Activated naive CD8-positive, alpha-beta T cell (primary cell): ENCODE data around the gene C11orf54.
A peak's percentile ranks its signal among the peaks of the same experiment; 100 is the strongest.
"Not testable (repeated sequence)": the region's sequence is repeated elsewhere in the genome, so short reads cannot be mapped to it uniquely, and the experiment has no call there.

Experiments
- H3K27ac Mint-ChIP-seq: one replicate; pipeline ENCODE4 v1.8.0; 2021; ENCODE audit warnings: mixed read lengths
- H3K27me3 Mint-ChIP-seq: one replicate; pipeline ENCODE4 v1.8.0; 2021; ENCODE audit warnings: mixed read lengths
- H3K36me3 Mint-ChIP-seq: one replicate; pipeline ENCODE4 v1.8.0; 2021; ENCODE audit warnings: mixed read lengths
- H3K4me1 Mint-ChIP-seq: one replicate; pipeline ENCODE4 v1.8.0; 2021; ENCODE audit warnings: low read depth, mixed read lengths
- H3K4me3 Mint-ChIP-seq: one replicate; pipeline ENCODE4 v1.8.0; 2021; ENCODE audit warnings: mild to moderate bottlenecking, mixed read lengths
- H3K9me3 Mint-ChIP-seq: one replicate; pipeline ENCODE4 v1.8.0; 2021; ENCODE audit warnings: low read depth, mixed read lengths

Gene C11orf54

DNA sequence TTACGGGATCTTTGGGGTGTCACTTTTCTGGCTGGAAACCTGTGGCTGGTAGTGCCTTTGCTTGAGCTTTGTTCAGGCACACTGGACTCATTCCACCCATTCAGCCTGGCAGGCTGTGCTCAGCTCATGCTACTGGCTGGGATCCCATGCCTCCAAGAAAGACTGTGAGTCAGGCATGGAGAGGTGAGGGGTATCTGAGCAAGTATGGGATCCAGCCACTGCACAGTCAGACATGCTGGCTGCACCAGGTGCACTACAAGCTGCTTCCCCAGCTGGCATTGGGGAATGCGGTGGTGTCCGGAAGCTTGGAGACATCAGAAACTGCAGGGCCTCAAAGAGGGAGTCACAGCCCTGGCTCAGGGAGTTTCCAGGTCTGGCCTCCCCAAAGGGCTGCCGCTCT is 30.7 kb downstream of the C11orf54 start:
- H3K27me3 Mint-ChIP-seq = no peaks in the 10 kb centered on the region
- no peaks in the 10 kb centered on the region for H3K9me3 Mint-ChIP-seq
- H3K27ac Mint-ChIP-seq = no peak overlapping the region
- no peak overlapping the region for H3K4me3 Mint-ChIP-seq
- H3K36me3 Mint-ChIP-seq = no peaks in the 10 kb centered on the region
- H3K4me1 Mint-ChIP-seq = no peaks in the 10 kb centered on the region

DNA sequence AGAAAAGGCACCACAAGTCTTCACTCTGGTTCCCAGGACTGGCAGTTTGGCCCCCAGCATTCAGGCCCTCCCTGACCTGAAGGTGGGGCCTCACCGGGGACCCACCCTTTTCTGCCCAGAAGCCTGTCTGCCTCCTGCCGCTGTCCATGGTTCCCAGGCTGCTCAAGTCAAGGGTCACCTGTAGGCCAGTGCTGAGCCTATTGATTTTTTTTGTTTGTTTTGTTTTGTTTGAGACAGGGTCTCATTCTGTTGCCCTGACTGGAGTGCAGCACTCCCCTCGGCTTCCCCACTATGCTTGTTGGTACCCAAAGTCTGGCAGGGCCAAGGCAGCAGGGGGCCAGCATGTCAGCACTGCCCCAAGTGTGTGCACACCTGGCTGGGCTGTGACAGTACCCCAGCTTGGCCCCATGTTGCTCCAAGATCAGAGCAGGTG is 31.6 kb downstream of the C11orf54 start:
- no peaks in the 10 kb centered on the region for H3K27me3 Mint-ChIP-seq
- H3K4me3 Mint-ChIP-seq = no peak overlapping the region
- no peaks in the 10 kb centered on the region for H3K36me3 Mint-ChIP-seq
- H3K9me3 Mint-ChIP-seq = no peaks in the 10 kb centered on the region
- H3K4me1 Mint-ChIP-seq = no peaks in the 10 kb centered on the region
- H3K27ac Mint-ChIP-seq = no peak overlapping the region

DNA sequence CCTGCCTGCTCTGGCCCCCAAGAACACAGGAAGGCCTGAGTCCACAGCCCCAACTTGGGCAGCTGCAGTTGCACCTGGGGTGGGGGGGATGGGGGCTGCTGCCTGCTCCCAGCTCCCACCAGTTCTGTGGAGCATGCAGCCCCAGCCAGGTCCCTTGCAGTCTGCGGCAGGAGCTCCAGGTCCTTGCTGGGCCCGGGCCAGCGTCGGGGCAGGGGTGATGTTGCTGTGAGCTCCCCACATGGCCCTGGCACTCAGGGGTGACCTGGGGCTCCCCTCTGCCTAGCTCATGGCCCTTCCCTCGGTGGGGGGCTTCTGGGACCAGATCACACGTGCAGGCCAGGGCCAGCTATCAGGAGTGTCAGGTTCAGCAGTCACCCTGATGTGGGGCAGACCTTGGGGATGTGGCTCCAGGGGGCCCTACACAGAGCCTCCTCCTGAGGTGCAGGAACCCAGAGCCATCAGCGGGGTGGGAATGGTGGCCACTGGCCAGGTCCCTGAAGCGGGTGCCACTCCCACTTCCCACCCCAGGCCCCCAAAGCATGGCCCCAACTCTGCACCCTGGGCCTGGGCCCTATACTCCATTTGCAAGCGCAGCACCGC is 32.2 kb downstream of the C11orf54 start:
- H3K9me3 Mint-ChIP-seq = no peaks in the 10 kb centered on the region
- no peak overlapping the region for H3K27ac Mint-ChIP-seq
- no peaks in the 10 kb centered on the region for H3K27me3 Mint-ChIP-seq
- no peak overlapping the region for H3K4me3 Mint-ChIP-seq
- H3K36me3 Mint-ChIP-seq = no peaks in the 10 kb centered on the region
- no peaks in the 10 kb centered on the region for H3K4me1 Mint-ChIP-seq

DNA sequence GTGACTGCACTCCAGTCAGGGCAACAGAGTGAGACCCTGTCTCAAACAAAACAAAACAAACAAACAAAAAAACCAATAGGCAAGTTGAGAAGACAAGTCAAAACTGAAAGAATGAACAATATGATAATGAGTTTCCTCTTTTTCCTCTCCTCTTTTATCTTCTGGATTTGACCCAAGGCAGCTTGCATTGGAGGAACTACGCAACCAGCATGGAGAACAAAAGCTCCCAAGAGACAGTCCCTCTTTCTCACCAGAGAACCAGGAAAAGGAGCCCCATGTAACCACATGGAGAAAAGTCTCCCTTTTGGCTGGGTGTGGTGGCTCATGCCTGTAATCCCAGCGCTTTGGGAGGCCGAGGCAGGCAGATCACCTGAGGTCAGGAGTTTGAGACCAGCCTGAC is 33.1 kb downstream of the C11orf54 start:
- H3K27ac Mint-ChIP-seq, H3K4me1 Mint-ChIP-seq, H3K36me3 Mint-ChIP-seq, H3K4me3 Mint-ChIP-seq, H3K27me3 Mint-ChIP-seq, H3K9me3 Mint-ChIP-seq: not testable (repeated sequence)

DNA sequence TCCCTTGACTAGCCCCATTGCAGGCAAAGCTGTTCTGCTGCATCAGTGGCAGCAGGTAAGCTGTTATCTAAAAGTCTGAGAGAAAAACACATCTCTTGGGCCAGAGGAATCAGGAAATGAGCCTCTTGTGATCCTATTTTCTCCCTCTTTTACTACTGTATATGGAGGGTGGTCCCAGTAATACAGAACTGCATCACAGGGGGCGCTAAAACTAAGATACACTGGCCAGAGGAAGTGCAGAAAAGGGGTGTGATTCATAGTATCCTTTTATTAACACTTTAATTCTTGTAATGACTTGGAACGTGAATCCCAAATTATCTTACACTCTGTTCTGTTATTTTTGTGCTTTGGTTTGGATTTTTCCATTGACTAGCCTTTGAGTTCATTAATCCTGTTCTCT is 33.8 kb downstream of the C11orf54 start:
- Mint-ChIP-seq H3K4me3 (no peak overlapping the region), H3K27ac (no peak overlapping the region), H3K36me3 (no peaks in the 10 kb centered on the region), H3K9me3 (no peaks in the 10 kb centered on the region), H3K27me3 (no peaks in the 10 kb centered on the region), H3K4me1 (no peaks in the 10 kb centered on the region)

DNA sequence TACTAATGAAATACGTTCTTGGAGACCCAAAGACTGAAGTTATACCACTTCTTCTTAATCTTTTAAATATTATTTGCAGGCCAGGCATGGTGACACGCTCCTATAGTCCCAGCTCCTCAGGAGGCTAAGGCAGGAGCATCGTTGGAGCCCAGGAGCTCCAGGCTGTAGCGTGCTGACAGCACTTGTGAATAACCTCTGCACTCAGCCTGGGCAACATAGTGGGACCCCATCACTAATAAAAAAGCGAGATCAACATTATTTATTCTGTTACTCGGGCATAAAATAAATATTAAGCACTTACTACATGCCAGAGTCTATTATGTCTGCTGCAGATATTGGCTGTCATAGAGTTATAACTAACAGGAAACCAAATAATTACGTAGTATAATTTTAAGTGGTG is 41.9 kb downstream of the C11orf54 start:
- Mint-ChIP-seq H3K36me3 (peaks cover 7% of the 10 kb centered on the region), H3K27ac (peak overlapping the region; percentile 28)

DNA sequence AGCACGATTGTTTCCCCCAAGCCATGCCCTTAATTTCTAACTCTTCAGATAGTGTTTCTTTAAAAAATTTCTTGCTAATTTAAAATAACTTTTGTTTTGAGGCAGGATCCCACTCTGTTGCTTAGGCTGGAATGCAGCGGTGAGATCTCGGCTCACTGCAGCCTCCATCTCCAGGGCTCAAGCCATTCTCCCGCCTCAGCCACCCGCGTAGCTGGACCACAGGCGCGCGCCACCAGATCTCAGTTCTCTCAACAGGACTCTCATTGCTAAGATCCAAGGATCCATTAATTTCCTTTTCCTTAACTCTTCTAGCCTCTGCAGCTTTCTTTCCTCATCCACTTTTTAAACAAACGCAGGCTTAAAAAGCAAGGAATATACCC is 42.3 kb downstream of the C11orf54 start:
- H3K4me1 Mint-ChIP-seq = peaks cover 41% of the 10 kb centered on the region
- H3K27ac Mint-ChIP-seq = peak overlapping the region; percentile 97
- peak overlapping the region; percentile 100 for H3K4me3 Mint-ChIP-seq
- peaks cover 9% of the 10 kb centered on the region for H3K36me3 Mint-ChIP-seq
- no peaks in the 10 kb centered on the region for H3K9me3 Mint-ChIP-seq
- no peaks in the 10 kb centered on the region for H3K27me3 Mint-ChIP-seq

More for the DNA sequence above, 41.9 kb downstream of the C11orf54 start:
- Mint-ChIP-seq H3K4me3 (peak overlapping the region; percentile 100), H3K27me3 (no peaks in the 10 kb centered on the region), H3K4me1 (peaks cover 39% of the 10 kb centered on the region), H3K9me3 (no peaks in the 10 kb centered on the region)

DNA sequence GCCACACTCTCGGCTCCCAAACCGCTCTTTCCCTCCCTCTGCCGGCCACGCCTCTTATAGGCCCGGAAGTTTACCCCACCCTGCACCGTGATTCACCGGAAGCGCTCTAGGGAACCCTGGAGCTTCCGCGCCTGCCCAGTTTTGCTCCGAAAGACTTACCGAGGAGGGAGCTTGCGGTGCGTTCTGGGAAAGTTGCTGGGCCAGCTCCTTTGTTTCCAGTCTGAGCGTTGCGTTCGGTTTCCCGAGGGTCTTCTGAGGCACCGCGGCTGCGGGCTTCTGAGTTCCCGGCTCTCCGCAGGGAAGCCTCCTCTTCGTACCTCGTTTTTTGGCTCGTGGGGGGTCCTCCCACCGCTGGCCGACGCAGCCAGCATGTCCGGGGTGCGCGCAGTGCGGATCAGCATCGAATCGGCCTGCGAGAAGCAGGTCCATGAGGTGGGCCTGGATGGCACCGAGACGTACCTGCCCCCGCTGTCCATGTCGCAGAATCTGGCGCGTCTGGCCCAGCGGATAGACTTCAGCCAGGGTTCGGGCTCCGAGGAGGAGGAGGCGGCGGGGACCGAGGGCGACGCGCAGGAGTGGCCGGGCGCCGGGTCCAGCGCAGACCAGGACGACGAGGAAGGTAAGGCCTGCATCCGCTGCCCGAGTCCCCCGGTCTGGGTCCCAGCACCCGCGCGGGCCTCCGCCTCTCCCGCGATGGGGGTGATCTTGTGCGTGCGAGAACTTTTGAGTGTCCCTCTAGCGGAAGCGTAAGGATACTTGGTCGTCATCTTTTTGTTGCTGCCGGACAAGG is 42.9 kb downstream of the C11orf54 start, which contains the start of gene MED17:
Gene MED17, plus strand, starts transcription at position 138 of the 790 bp plus-strand sequence. Its CDS starts 232 bp downstream, at position 370.
- H3K9me3 Mint-ChIP-seq = no peaks in the 10 kb centered on the region
- H3K27me3 Mint-ChIP-seq = no peaks in the 10 kb centered on the region
- peaks cover 43% of the 10 kb centered on the region for H3K4me1 Mint-ChIP-seq
- H3K4me3 Mint-ChIP-seq = peak within 1 kb of the TSS; percentile 100
- peak within 1 kb of the TSS; percentile 97 for H3K27ac Mint-ChIP-seq
- H3K36me3 Mint-ChIP-seq = peaks cover 10% of the 10 kb centered on the region

DNA sequence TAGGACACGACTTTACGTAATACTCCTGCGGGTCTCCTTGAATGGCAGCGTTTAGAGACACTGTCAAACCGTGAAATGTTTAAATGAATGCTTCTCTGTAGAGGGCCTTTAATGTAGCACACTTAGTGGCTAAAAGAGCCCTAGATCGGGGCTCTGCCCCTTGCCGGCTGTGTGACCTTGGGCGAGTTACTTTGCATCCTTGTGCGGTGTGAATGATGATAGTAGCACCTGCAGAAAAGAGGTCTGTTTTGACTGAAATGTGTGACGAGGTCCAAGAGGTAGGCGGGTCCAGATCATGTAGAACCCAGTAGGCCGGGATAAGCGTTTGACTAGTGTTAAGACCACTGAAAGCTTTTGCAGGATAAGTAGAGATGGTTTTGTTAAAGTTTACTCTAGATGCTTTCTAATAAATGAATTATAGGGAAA is 43.5 kb downstream of the C11orf54 start:
- peak overlapping the region; percentile 100 for H3K4me3 Mint-ChIP-seq
- peaks cover 43% of the 10 kb centered on the region for H3K4me1 Mint-ChIP-seq
- H3K27me3 Mint-ChIP-seq = no peaks in the 10 kb centered on the region
- H3K27ac Mint-ChIP-seq = peak overlapping the region; percentile 97
- peaks cover 10% of the 10 kb centered on the region for H3K36me3 Mint-ChIP-seq
- no peaks in the 10 kb centered on the region for H3K9me3 Mint-ChIP-seq

DNA sequence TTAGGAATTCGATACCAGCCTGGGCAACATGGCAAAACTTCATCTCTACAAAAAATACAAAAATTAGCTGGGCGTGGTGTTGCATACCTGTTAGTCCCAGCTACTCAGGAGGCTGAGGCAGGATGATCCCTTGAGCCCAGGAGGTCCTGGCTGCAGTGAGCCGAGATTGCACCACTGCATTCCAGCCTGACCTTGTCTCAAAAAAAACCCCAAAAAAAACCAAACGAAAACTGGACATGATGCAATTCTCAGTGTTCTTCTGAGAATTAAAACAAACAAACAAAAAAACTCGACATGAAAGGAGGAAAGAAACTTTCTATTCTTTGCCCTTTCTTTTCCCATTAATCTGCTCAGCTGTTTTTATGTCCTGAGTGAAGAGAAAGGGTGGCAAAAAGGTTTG is 50.0 kb downstream of the C11orf54 start:
- H3K27ac Mint-ChIP-seq = no peak overlapping the region
- no peak overlapping the region for H3K4me3 Mint-ChIP-seq
- H3K4me1 Mint-ChIP-seq = peaks cover 26% of the 10 kb centered on the region
- no peaks in the 10 kb centered on the region for H3K9me3 Mint-ChIP-seq
- H3K36me3 Mint-ChIP-seq = peaks cover 11% of the 10 kb centered on the region
- H3K27me3 Mint-ChIP-seq = no peaks in the 10 kb centered on the region

DNA sequence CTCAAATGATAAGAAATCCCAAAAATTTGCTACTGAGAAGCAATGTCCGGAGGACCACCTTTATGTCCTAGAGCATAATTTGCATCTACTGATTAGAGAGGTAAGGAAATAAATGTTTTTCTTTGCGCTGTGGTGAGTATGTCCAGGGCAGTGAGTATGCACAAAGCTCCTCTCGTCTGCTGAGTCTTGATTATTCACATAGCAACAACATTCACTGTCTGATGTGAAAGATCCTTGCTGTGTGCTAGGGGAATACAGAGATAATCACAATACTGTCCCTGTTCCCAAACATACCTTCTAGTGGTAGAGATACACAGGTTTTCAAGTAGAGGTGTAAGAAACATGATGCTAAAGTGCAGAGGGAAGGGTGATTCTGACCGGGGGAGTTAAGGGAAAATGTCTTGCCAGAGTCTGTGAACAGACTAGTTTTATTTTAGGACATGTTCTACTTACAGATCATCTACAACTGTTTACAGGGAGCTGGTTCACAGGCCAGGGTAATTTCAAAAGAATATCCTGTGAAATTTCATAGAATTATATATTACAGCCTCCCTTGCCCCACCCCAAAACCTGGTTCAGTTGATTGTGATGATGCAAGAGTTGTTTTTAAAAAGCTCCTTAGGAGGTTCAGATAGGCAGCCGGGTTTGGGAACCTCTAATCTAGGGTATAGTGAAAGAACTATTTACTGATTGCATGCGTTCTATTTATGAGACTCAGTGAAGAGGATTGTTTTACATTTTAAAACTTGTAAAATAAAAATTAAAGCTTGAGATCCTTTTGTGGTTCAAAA is 55.2 kb downstream of the C11orf54 start:
- Mint-ChIP-seq H3K4me3 (no peak overlapping the region), H3K9me3 (no peaks in the 10 kb centered on the region), H3K27ac (no peak overlapping the region), H3K4me1 (peaks cover 7% of the 10 kb centered on the region), H3K27me3 (no peaks in the 10 kb centered on the region), H3K36me3 (peaks cover 7% of the 10 kb centered on the region)

DNA sequence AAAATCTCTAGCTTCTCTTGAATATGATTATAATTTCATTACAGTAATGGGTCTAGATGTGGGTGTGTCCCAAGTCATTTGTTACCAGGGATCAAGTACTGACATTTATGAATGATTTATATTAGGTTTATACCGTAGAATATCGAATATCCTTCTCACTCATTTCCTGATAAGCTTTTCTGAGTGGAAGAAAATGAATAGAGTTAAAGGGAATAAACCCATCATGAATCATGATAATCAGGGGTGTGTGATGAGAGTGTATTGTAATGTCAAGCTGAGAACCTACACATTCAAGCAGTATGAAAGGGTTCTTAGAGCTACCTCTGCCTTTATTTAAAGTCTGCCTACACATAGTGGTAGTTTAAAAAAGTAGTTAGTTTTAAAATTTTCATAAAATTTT is 59.9 kb downstream of the C11orf54 start:
- Mint-ChIP-seq H3K27me3 (no peaks in the 10 kb centered on the region), H3K4me3 (no peak overlapping the region), H3K9me3 (no peaks in the 10 kb centered on the region), H3K27ac (peak overlapping the region; percentile 30), H3K4me1 (peaks cover 6% of the 10 kb centered on the region), H3K36me3 (peaks cover 4% of the 10 kb centered on the region)

DNA sequence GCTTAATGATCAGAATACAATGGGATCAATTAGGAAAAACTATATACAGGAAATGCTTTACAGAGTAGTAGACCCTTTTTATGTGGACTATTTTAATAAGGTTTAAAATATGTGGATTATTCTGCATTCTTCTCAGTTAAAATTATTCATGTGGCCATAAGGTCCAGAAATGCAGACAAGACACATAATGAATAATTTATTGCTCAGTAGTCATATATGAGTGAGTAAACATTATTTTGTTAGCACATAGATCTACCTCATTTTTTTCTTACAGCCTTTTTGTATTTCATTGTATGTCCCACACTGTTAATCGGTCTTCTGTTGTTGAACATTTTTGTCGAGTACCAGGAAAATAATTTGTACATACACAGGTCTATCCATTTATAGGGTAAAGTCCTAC is 63.4 kb downstream of the C11orf54 start:
- Mint-ChIP-seq H3K27ac (peak overlapping the region; percentile 23), H3K9me3 (no peaks in the 10 kb centered on the region), H3K36me3 (no peaks in the 10 kb centered on the region), H3K27me3 (no peaks in the 10 kb centered on the region), H3K4me3 (no peak overlapping the region), H3K4me1 (peaks cover 4% of the 10 kb centered on the region)

DNA sequence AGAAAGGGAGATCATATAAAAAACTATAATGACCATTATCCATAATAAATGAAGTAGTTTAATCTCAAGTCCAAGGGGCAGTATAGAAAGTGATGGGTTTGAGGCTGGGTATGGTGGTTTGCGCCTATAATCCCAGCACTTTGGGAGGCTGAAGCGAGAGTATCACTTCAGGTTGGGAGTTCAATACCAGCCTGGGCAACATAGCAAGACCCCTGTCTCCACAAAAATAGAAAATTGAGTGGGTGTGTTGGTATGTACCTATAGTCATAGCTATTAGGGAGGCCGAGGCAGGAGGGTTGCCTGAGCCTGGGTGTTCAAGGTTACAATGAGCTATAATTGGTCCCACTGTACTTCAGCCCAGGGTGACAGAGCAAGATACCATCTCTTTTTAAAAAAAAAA is 66.5 kb downstream of the C11orf54 start:
- Mint-ChIP-seq H3K9me3 (no peaks in the 10 kb centered on the region), H3K4me1 (peaks cover 1% of the 10 kb centered on the region), H3K27ac (no peak overlapping the region), H3K27me3 (no peaks in the 10 kb centered on the region), H3K4me3 (no peak overlapping the region), H3K36me3 (peaks cover 2% of the 10 kb centered on the region)

DNA sequence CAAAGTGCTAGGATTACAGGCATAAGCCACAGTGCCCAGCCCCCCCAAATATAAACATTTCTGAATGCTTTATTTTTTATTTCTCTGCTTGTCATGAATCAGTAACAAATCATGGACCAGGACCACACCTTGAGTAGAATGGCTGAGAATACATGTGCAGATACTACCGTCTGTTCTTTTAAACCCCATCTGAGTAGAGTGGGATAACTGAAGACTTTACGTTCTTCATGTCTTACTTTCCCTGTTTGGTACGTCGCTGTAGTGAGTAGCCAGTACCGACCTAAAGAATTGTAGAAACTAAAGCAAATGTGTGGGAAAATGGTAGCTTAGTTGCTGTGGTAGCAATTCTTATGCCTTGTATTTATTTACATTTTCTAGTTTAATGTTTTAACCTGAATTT is 72.5 kb downstream of the C11orf54 start:
- Mint-ChIP-seq H3K27me3 (no peaks in the 10 kb centered on the region), H3K36me3 (peaks cover 9% of the 10 kb centered on the region), H3K9me3 (no peaks in the 10 kb centered on the region), H3K27ac (no peak overlapping the region), H3K4me3 (no peak overlapping the region), H3K4me1 (no peaks in the 10 kb centered on the region)
